ENCODE measurements around the gene LSR. TPM values are rescaled to one million over a fixed set of nuclear protein-coding genes. Genes with fewer than 3 reads are reported as not detected.

The LSR gene
- total RNA-seq, 2 donors from 2014 or later, result 7.6 to 9.3 TPM

DNA sequence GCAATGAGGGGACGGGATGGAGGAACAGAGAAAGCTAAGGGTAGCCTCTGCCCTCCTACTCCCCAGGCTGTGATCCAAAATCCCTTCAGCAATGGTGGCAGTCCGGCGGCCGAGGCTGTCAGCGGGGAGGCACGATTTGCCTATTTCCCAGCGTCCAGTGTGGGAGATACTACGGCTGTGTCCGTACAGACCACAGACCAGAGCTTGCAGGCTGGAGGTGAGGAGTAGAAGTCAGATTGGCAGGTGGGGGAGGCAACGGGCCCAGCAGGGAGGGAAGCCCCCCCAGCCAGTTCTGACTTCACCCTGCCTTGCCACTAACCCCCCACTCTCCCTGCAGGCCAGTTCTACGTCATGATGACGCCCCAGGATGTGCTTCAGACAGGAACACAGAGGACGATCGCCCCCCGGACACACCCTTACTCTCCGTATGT is 21.6 kb downstream of the LSR start:
- no peak overlapping the region for H3K4me3 ChIP-seq
- H3K27me3 ChIP-seq (replicated peaks; ENCODE audit: insufficient read depth), result no peaks in the 10 kb centered on the region
- H3K4me1 ChIP-seq (ENCODE audit: control insufficient read depth in 1 of 2, low read depth in 2 of 2), result peaks cover 18 to 28% of the 10 kb centered on the region in 2 donors
- ATAC-seq (ENCODE audit: insufficient number of reproducible peaks, low FRiP score, low read depth) (no peak), DNase-seq (ENCODE audit: low spot score) (no peak)
- H3K9me3 ChIP-seq, result no peaks in the 10 kb centered on the region
- TF ChIP-seq, protein P1, sequence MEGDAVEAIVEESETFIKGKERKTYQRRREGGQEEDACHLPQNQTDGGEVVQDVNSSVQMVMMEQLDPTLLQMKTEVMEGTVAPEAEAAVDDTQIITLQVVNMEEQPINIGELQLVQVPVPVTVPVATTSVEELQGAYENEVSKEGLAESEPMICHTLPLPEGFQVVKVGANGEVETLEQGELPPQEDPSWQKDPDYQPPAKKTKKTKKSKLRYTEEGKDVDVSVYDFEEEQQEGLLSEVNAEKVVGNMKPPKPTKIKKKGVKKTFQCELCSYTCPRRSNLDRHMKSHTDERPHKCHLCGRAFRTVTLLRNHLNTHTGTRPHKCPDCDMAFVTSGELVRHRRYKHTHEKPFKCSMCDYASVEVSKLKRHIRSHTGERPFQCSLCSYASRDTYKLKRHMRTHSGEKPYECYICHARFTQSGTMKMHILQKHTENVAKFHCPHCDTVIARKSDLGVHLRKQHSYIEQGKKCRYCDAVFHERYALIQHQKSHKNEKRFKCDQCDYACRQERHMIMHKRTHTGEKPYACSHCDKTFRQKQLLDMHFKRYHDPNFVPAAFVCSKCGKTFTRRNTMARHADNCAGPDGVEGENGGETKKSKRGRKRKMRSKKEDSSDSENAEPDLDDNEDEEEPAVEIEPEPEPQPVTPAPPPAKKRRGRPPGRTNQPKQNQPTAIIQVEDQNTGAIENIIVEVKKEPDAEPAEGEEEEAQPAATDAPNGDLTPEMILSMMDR (IDR thresholded peaks at IDR 0.05), result no peak
- H3K36me3 ChIP-seq, result peaks cover 30% of the 10 kb centered on the region
- H3K27ac ChIP-seq, result no peak overlapping the region

DNA sequence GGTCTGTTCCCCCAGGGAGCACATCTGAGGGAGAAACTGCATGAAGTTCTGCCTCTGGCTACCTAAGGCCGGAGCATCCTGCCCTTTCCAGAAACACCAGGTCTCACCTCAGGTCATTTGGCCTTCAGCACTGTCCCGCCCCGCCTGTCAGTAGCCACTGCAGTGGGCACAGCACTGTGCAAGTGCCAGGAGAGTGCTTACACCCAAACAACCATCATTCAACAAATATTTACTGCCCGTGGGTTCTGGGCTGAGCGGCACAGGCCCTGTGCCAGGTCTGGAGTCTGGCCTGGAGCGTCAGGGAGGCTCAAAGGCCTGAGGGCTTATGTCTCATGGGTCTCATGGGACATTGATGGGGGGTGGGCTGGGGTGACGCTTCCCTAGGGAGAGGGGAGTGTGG is 22.7 kb downstream of the LSR start:
- H3K4me1 ChIP-seq (ENCODE audit: control insufficient read depth in 1 of 2, low read depth in 2 of 2), result peaks cover 9 to 16% of the 10 kb centered on the region in 2 donors
- no peak for ATAC-seq (ENCODE audit: insufficient number of reproducible peaks, low FRiP score, low read depth)
- no peak overlapping the region for H3K4me3 ChIP-seq
- H3K9me3 ChIP-seq, result no peaks in the 10 kb centered on the region
- TF ChIP-seq, protein P1 (IDR thresholded peaks at IDR 0.05), result no peak
- DNase-seq (ENCODE audit: low spot score), result no peak
- H3K36me3 ChIP-seq, result peaks cover 35% of the 10 kb centered on the region
- H3K27ac ChIP-seq, result no peak overlapping the region
- H3K27me3 ChIP-seq (replicated peaks; ENCODE audit: insufficient read depth), result no peaks in the 10 kb centered on the region

DNA sequence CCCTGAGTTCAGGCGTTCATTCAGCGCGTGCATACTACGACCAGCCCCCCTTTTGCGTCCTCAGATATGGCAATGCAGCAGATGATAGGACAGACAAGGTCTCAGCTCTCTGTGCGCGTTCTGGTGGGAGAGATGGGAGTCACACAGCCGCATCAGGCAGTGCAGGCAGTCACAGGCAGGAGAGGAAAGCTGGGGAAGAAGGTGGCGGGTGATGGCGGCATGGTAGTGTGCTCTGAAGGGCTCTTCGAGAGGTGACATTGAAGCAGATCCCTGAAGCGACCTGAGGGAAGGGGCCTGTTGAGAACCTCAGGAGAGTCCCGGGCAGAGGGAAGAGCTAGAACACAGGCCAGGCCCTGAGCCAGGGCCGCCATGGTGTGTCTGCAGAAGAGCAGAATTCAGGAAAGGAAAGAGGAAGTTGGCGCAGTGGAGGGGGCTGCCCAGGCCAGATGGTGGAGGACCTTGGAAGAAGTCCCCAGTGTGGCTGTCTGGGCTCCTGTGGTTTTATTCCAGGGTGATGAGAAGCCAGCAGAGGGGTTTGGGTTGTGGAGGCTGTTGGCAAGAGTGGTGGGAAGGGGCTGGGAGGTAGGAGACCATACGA is 23.4 kb downstream of the LSR start:
- ATAC-seq (ENCODE audit: insufficient number of reproducible peaks, low FRiP score, low read depth) (no peak), DNase-seq (ENCODE audit: low spot score) (no peak)
- no peaks in the 10 kb centered on the region for H3K27me3 ChIP-seq (replicated peaks; ENCODE audit: insufficient read depth)
- no peak overlapping the region for H3K27ac ChIP-seq
- TF ChIP-seq, protein P1 (IDR thresholded peaks at IDR 0.05), result no peak
- H3K9me3 ChIP-seq, result no peaks in the 10 kb centered on the region
- peaks cover 42% of the 10 kb centered on the region for H3K36me3 ChIP-seq
- no peak overlapping the region for H3K4me3 ChIP-seq
- H3K4me1 ChIP-seq (ENCODE audit: control insufficient read depth in 1 of 2, low read depth in 2 of 2), result peaks cover 6 to 11% of the 10 kb centered on the region in 2 donors

DNA sequence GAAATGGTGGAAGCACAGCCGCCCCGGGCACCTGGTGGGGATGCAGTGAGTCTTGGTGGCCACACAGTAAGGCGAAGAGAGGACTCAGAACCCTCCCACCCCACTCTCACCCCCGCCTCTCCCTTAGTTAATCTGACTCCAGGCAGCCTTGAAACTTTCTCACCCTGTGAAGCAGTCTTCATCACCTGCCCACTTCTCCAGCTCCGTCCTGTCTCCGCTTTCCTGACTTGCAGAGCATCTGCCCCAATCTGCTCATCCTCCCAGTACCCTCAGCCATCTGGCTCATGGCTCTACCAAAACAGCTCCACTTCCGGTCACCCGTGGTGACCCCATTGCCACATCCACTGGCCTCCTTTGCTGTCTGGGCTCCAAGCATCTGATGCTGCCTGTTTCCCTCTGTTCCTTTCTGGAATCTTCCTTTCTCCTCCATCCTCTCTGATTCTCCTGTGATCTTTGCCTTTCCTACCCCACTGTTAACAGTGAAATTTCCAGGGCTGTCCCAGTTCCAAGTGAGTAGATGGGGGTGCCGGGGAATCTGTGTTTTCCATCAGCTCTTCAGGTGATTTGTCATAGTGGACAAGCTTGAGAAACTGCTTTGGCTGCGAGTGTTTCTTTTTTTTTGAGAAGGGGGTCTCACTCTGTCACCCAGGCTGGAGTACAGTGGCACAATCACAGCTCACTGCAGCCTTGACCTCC is 24.3 kb downstream of the LSR start:
- Histone ChIP-seq H3K9me3 (no peaks in the 10 kb centered on the region), H3K4me1 (ENCODE audit: control insufficient read depth in 1 of 2, low read depth in 2 of 2) (peaks cover 6 to 11% of the 10 kb centered on the region in 2 donors), H3K27me3 (replicated peaks; ENCODE audit: insufficient read depth) (no peaks in the 10 kb centered on the region), H3K36me3 (peaks cover 42% of the 10 kb centered on the region), H3K27ac (no peak overlapping the region), H3K4me3 (no peak overlapping the region)
- TF ChIP-seq, protein P1 (IDR thresholded peaks at IDR 0.05), result no peak
- DNase-seq (ENCODE audit: low spot score) (no peak), ATAC-seq (ENCODE audit: insufficient number of reproducible peaks, low FRiP score, low read depth) (no peak)

DNA sequence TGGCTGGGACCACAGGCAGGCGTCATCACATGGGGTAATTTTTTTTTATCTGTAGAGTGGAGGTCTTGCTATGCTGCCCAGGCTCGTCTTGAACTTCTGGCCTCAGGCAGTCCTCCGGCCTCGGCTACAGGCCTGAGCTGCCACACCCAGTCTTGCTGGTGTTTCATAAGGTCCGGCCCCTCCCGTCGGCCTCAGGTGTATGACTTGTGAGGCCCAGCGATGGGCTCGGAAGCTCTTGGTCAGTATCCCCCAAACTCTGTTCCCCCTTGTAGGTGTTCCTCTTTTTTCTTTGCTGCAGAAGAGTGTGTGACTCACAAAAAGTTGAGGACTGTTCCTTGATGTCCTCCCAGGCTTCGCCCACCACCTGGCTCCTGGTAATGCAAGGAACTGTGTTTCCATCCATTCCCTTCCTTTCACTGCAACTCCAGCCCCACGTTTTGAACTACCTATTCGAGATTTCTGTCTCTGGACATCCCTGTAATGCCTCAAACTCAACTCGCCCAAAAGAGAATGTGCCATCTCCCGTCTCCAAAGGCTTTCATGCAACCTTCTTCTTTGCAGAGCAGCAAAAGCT is 25.0 kb downstream of the LSR start:
- H3K27ac ChIP-seq, result no peak overlapping the region
- DNase-seq (ENCODE audit: low spot score), result no peak
- peaks cover 6 to 11% of the 10 kb centered on the region in 2 donors for H3K4me1 ChIP-seq (ENCODE audit: control insufficient read depth in 1 of 2, low read depth in 2 of 2)
- no peak overlapping the region for H3K4me3 ChIP-seq
- TF ChIP-seq, protein P1 (IDR thresholded peaks at IDR 0.05), result no peak
- no peaks in the 10 kb centered on the region for H3K27me3 ChIP-seq (replicated peaks; ENCODE audit: insufficient read depth)
- peaks cover 47% of the 10 kb centered on the region for H3K36me3 ChIP-seq
- H3K9me3 ChIP-seq, result no peaks in the 10 kb centered on the region
- no peak for ATAC-seq (ENCODE audit: insufficient number of reproducible peaks, low FRiP score, low read depth)
